PC-3 (cell line): ENCODE data around the gene RGS7. TPM values are rescaled to one million over a fixed set of nuclear protein-coding genes. Genes with fewer than 3 reads are reported as not detected.

Experiments used
- ATAC-seq: fragments of 200-7000 bp; cut with Tn5 transposase; 2 replicates; pipeline ENCODE4 v1.9.1; 2020; ENCODE audit warnings: mild to moderate bottlenecking, moderate library complexity
- BruUV-seq: library from RNA; stranded (reverse); fragments of 400-500 nt; replicated peaks from 2 replicates; lab custom pipeline; 2021; lab: Mats Ljungman, UMichigan
- CTCF ChIA-PET: fragments of 300-600 bp; sonication (Branson Sonifier 250); formaldehyde crosslinking; loops from one replicate; lab custom pipeline; 2022; ENCODE audit warnings: antibody characterized with exemption; lab: Charles Lee
- POLR2A ChIA-PET: fragments of 300-600 bp; sonication (Branson Sonifier 250); formaldehyde crosslinking; loops from one replicate; lab custom pipeline; 2022; ENCODE audit warnings: antibody characterized with exemption; ENCODE audit not compliant: unreplicated experiment; lab: Charles Lee
- DNase-seq: peaks from one replicate; pipeline ENCODE4 v3.0.0-alpha.2; 2015
- H2AFZ ChIP-seq: fragments of 300-600 bp; sonication (generic); 2 replicates; pipeline ENCODE4 v1.6.0; 2016; ENCODE audit warnings: antibody characterized with exemption, low read length
- H3F3A ChIP-seq: fragments of 300-600 bp; sonication (generic); one replicate; pipeline ENCODE4 v1.6.0; 2017; ENCODE audit warnings: antibody characterized with exemption, low read length, control low read depth, mild to moderate bottlenecking; ENCODE audit not compliant: unreplicated experiment
- H3K27ac ChIP-seq: fragments of 300-600 bp; sonication (generic); 2 replicates; pipeline ENCODE4 v1.5.1; 2016; ENCODE audit warnings: mild to moderate bottlenecking, low read length
- H3K27me3 ChIP-seq: fragments of 300-600 bp; sonication (generic); 2 replicates; pipeline ENCODE4 v1.6.1; 2016; ENCODE audit warnings: low read length, mixed read lengths
- H3K36me3 ChIP-seq: fragments of 300-600 bp; sonication (generic); 2 replicates; pipeline ENCODE4 v1.6.1; 2016; ENCODE audit warnings: low read depth, mixed run types, low read length, mixed read lengths
- H3K4me1 ChIP-seq: fragments of 300-600 bp; sonication (generic); 2 replicates; pipeline ENCODE4 v1.5.1; 2016; ENCODE audit warnings: low read length; ENCODE audit not compliant: insufficient read depth
- H3K4me2 ChIP-seq: fragments of 300-600 bp; sonication (generic); 2 replicates; pipeline ENCODE4 v1.6.0; 2016; ENCODE audit warnings: low read length
- H3K4me3 ChIP-seq: fragments of 300-600 bp; sonication (generic); 2 replicates; pipeline ENCODE4 v1.5.1; 2016; ENCODE audit warnings: mild to moderate bottlenecking, low read length, mixed read lengths
- H3K79me2 ChIP-seq: fragments of 300-600 bp; sonication (generic); 2 replicates; pipeline ENCODE4 v1.6.1; 2017; ENCODE audit warnings: low read length, mixed read lengths
- H3K9ac ChIP-seq: fragments of 300-600 bp; sonication (generic); 2 replicates; pipeline ENCODE4 v1.6.0; 2016; ENCODE audit warnings: mild to moderate bottlenecking, low read length
- H3K9me2 ChIP-seq: fragments of 300-600 bp; sonication (generic); replicated peaks from 2 replicates; pipeline ENCODE4 v1.6.1; 2016; ENCODE audit warnings: mixed run types, low read length, mixed read lengths
- H3K9me3 ChIP-seq: fragments of 300-600 bp; sonication (generic); 2 replicates; pipeline ENCODE4 v1.6.1; 2016; ENCODE audit warnings: low read length, mixed read lengths
- H4K20me1 ChIP-seq: fragments of 300-600 bp; sonication (generic); 2 replicates; pipeline ENCODE4 v1.6.1; 2016; ENCODE audit warnings: low read length, mixed read lengths
- EZH2 ChIP-seq: fragments of 300-600 bp; sonication (generic); IDR thresholded peaks from one replicate; pipeline ENCODE4 v1.6.1; 2017; ENCODE audit warnings: antibody characterized with exemption, mild to moderate bottlenecking, low read length; ENCODE audit not compliant: unreplicated experiment
- EZH2phosphoT487 ChIP-seq: fragments of 300-600 bp; sonication (generic); IDR thresholded peaks from 2 replicates; pipeline ENCODE4 v1.6.1; 2018; ENCODE audit warnings: mild to moderate bottlenecking, antibody characterized with exemption, low read length, borderline replicate concordance
- intact Hi-C: fragments of 100-400 bp; cut with micrococcal nuclease; formaldehyde crosslinking; loops from 2 replicates; pipeline ENCODE4 v1.9.0; 2023
- total RNA-seq: library from RNA; depleted of rRNA; stranded (reverse); fragments of >200 nt; gene quantifications from 2 replicates; pipeline ENCODE4 v1.2.3, GENCODE V29; 2014
- TF ChIP-seq, protein P1 (sequence below): fragments of 300-600 bp; sonication (generic); conservative IDR thresholded peaks from 2 replicates; pipeline ENCODE4 v1.5.1; 2017; ENCODE audit warnings: antibody characterized with exemption, low read depth, mild to moderate bottlenecking, low read length

RGS7 gene
- total RNA-seq, 1 experiment from 2014 or later, result 0.15 TPM

DNA sequence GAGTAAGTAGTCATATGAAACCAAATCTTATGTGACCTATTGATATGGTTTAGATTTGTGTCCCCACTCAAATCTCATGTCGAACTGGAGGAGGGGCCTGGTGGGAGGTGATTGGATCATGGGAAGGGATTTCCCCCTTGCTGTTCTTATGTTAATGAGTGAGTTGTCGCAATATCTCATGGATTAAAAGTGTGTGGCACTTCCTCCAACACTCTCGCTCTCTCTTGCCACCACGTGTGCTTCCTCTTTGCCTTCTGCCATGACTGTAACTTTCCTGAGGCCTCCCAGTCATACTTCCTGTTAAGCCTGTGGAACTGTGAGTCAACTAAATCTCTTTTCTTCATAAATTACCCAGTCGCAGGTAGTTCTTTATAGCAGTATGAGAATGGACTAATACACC, 241.2 kb downstream of the RGS7 start:
- H3K36me3 ChIP-seq, result no peaks in the 10 kb centered on the region
- ATAC-seq (no peak), DNase-seq (no peak)
- intact Hi-C loops, result no loop called here
- TF ChIP-seq EZH2phosphoT487, result no peak
- H4K20me1 ChIP-seq, result no peaks in the 10 kb centered on the region
- no peak overlapping the region for H3K27ac ChIP-seq
- CTCF ChIA-PET, result no interaction called here
- no peaks in the 10 kb centered on the region for H3K4me1 ChIP-seq
- H3K9ac ChIP-seq, result no peak overlapping the region
- no peak overlapping the region for H2AFZ ChIP-seq
- POLR2A ChIA-PET, result no interaction called here
- H3K27me3 ChIP-seq, result peaks cover 99% of the 10 kb centered on the region
- no peaks in the 10 kb centered on the region for H3K9me3 ChIP-seq
- H3K4me2 ChIP-seq, result no peak overlapping the region
- H3F3A ChIP-seq, result no peaks in the 10 kb centered on the region
- H3K4me3 ChIP-seq, result no peak overlapping the region
- BruUV-seq, result no TSS peak
- no peaks in the 10 kb centered on the region for H3K9me2 ChIP-seq
- no peaks in the 10 kb centered on the region for H3K79me2 ChIP-seq

DNA sequence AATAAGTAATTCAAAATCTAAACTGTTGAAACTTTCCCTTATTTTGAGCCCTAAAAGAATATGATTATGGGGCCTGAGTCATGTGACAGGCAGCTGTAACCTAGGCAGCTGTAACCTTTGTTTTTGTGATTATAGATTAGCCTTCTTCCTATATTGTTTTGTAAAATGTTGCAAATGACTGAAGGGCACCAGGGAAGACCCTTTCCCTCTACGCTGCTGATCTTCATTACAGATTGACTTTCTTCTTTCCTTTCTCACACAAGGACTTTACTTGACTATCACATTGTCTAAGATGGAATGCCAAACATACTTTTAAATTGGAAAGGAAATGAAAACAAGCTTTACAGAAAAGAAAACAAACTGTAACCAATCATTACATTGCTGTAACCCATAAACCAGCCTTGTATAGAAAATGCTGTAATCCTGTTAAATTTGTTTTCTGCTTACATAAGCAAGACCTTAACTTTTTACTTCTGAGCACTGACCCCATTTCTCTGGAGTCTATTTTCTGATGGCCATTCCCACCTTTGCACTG, 242.2 kb downstream of the RGS7 start:
- H3K9me2 ChIP-seq, result no peaks in the 10 kb centered on the region
- intact Hi-C loops, result no loop called here
- H3K79me2 ChIP-seq, result no peaks in the 10 kb centered on the region
- TF ChIP-seq EZH2 (no peak), EZH2phosphoT487 (no peak)
- TF ChIP-seq, protein P1, sequence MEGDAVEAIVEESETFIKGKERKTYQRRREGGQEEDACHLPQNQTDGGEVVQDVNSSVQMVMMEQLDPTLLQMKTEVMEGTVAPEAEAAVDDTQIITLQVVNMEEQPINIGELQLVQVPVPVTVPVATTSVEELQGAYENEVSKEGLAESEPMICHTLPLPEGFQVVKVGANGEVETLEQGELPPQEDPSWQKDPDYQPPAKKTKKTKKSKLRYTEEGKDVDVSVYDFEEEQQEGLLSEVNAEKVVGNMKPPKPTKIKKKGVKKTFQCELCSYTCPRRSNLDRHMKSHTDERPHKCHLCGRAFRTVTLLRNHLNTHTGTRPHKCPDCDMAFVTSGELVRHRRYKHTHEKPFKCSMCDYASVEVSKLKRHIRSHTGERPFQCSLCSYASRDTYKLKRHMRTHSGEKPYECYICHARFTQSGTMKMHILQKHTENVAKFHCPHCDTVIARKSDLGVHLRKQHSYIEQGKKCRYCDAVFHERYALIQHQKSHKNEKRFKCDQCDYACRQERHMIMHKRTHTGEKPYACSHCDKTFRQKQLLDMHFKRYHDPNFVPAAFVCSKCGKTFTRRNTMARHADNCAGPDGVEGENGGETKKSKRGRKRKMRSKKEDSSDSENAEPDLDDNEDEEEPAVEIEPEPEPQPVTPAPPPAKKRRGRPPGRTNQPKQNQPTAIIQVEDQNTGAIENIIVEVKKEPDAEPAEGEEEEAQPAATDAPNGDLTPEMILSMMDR, result no peak
- ATAC-seq (no peak), DNase-seq (no peak)
- H3K36me3 ChIP-seq, result no peaks in the 10 kb centered on the region
- H3K27ac ChIP-seq, result no peak overlapping the region
- ChIA-PET CTCF (no interaction called here), POLR2A (no interaction called here)
- H3K4me1 ChIP-seq, result no peaks in the 10 kb centered on the region
- H3F3A ChIP-seq, result no peaks in the 10 kb centered on the region
- peaks cover 97% of the 10 kb centered on the region for H3K27me3 ChIP-seq
- no peaks in the 10 kb centered on the region for H3K9me3 ChIP-seq
- no peak overlapping the region for H3K9ac ChIP-seq
- H3K4me3 ChIP-seq, result no peak overlapping the region
- no peak overlapping the region for H2AFZ ChIP-seq
- no peaks in the 10 kb centered on the region for H4K20me1 ChIP-seq
- H3K4me2 ChIP-seq, result no peak overlapping the region
- BruUV-seq, result no TSS peak

DNA sequence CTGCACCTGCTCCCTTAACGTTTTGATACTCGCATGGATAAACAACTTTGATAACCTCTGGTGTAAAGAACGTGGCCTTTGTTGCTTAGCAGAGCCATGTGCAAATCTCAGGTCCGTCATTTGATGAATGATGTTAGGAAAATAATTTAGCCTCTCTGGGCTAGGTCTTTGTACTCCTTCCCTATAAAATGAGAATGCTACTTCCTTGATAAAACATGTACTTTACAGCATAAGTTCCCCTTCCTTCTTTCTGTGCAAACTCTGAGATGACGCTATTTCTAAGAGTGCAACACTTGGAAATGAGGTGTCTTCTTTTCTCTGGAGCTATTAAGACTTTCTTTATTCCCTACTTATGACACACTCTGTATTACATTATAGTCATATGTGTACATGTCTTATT, 243.4 kb downstream of the RGS7 start:
- TF ChIP-seq, protein P1, result no peak
- no peak for TF ChIP-seq EZH2phosphoT487
- TF ChIP-seq EZH2, result no peak
- no peaks in the 10 kb centered on the region for H3K36me3 ChIP-seq
- H3K4me2 ChIP-seq, result no peak overlapping the region
- H3K4me1 ChIP-seq, result no peaks in the 10 kb centered on the region
- no peak for DNase-seq
- no peak overlapping the region for H2AFZ ChIP-seq
- no peaks in the 10 kb centered on the region for H4K20me1 ChIP-seq
- H3K79me2 ChIP-seq, result no peaks in the 10 kb centered on the region
- H3K27ac ChIP-seq, result no peak overlapping the region
- H3K9me2 ChIP-seq, result no peaks in the 10 kb centered on the region
- CTCF ChIA-PET, result no interaction called here
- H3K27me3 ChIP-seq, result peaks cover 95% of the 10 kb centered on the region
- no peaks in the 10 kb centered on the region for H3K9me3 ChIP-seq
- POLR2A ChIA-PET, result no interaction called here
- H3F3A ChIP-seq, result no peaks in the 10 kb centered on the region
- no peak overlapping the region for H3K9ac ChIP-seq
- no TSS peak for BruUV-seq
- intact Hi-C loops, result no loop called here
- H3K4me3 ChIP-seq, result no peak overlapping the region
- no peak for ATAC-seq
